Type B pancreatic cell (in vitro differentiated cells): Measurements from ENCODE around the gene RFX1. TPM values are rescaled to one million over a fixed set of nuclear protein-coding genes. Genes with fewer than 3 reads are reported as not detected.

Source experiments
- DNase-seq: peaks from one replicate; pipeline ENCODE4 v3.0.0; 2021; ENCODE audit warnings: mixed read lengths; ENCODE audit not compliant: unreplicated experiment; ENCODE audit errors: extremely low spot score
- H3K27ac Mint-ChIP-seq: 2 replicates; pipeline ENCODE4 v1.8.0; 2021; ENCODE audit warnings: mild to moderate bottlenecking, mixed read lengths
- H3K27me3 Mint-ChIP-seq: 2 replicates; pipeline ENCODE4 v1.8.0; 2021; ENCODE audit warnings: mixed read lengths
- H3K36me3 Mint-ChIP-seq: 2 replicates; pipeline ENCODE4 v1.8.0; 2021; ENCODE audit warnings: mixed read lengths
- H3K4me1 Mint-ChIP-seq: one replicate; pipeline ENCODE4 v1.8.0; 2021; ENCODE audit warnings: mixed read lengths; ENCODE audit not compliant: unreplicated experiment
- H3K4me3 Mint-ChIP-seq: 2 replicates; pipeline ENCODE4 v1.8.0; 2021; ENCODE audit warnings: mild to moderate bottlenecking, mixed read lengths
- H3K9me3 Mint-ChIP-seq: 2 replicates; pipeline ENCODE4 v1.8.0; 2021; ENCODE audit warnings: mixed read lengths
- total RNA-seq: library from RNA; stranded (reverse); gene quantifications from 2 replicates; pipeline ENCODE4 v1.2.1, GENCODE V29; 2021; ENCODE audit warnings: low replicate concordance
- TF ChIP-seq, protein P1 (sequence below): fragments of 200-600 bp; sonication (generic); conservative IDR thresholded peaks from 2 replicates; pipeline ENCODE4 v1.5.0; 2021; ENCODE audit warnings: antibody characterized with exemption, mild to moderate bottlenecking

RFX1 gene
- total RNA-seq, 1 donor from 2014 or later = 19.3 TPM

DNA sequence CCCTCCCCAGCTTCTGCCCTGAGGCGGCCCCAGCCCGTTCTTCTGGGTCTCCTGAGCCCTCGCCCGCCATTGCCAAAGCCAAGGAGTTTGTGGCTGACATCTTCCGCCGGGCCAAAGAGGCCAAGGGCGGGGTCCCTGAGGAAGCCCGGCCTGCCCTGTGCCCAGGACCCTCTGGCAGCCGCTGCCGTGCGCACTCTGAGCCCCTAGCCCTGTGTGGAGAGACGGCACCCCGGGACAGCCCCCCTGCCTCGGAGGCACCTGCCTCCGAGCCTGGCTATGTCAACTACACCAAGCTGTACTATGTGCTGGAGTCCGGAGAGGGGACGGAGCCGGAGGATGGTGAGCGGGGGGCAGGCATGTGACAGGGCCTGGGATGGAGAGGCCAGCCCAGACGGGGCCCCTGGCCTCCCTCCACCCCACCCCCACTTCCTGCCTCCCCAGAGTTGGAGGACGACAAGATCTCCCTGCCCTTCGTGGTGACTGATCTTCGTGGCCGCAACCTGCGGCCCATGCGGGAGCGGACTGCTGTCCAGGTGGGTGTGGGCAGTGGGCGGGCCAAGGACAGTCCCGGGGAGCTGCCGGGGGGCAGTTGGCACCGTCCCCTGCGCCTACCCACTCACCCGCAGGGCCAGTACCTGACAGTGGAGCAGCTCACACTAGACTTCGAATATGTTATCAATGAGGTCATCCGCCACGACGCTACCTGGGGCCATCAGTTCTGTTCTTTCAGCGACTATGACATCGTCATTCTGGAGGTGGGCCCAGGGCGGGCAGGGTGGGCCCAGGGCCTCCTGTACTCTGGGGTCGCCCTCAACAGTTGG, 46.8 kb downstream of the RFX1 start:
- Mint-ChIP-seq H3K36me3 (peaks cover 9% of the 10 kb centered on the region), H3K4me3 (no peak overlapping the region), H3K9me3 (no peaks in the 10 kb centered on the region), H3K27ac (no peak overlapping the region), H3K4me1 (no peaks in the 10 kb centered on the region), H3K27me3 (no peaks in the 10 kb centered on the region)
- DNase-seq = no peak
- TF ChIP-seq, protein P1, sequence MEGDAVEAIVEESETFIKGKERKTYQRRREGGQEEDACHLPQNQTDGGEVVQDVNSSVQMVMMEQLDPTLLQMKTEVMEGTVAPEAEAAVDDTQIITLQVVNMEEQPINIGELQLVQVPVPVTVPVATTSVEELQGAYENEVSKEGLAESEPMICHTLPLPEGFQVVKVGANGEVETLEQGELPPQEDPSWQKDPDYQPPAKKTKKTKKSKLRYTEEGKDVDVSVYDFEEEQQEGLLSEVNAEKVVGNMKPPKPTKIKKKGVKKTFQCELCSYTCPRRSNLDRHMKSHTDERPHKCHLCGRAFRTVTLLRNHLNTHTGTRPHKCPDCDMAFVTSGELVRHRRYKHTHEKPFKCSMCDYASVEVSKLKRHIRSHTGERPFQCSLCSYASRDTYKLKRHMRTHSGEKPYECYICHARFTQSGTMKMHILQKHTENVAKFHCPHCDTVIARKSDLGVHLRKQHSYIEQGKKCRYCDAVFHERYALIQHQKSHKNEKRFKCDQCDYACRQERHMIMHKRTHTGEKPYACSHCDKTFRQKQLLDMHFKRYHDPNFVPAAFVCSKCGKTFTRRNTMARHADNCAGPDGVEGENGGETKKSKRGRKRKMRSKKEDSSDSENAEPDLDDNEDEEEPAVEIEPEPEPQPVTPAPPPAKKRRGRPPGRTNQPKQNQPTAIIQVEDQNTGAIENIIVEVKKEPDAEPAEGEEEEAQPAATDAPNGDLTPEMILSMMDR = no peak

DNA sequence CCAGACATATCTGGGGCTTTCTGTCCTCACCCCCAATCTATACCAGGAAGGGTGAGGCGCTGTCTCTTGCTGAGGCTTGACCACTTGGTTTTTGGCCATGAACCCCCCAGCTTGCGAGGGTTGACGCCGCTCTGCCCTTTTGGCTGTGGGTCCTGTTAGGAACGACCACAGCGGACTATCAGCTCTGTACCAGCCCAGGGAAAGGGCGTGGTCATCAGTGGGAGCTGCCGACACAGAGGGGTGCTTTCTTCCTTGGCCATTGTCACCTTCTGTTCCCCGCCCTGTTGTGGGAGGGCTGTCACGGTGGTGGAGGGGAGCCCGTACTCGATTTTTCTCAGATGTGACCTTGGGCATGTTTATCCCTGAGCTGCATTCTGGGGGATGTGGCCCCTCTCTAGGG, 48.1 kb downstream of the RFX1 start:
- peaks cover 9% of the 10 kb centered on the region for H3K36me3 Mint-ChIP-seq
- no peaks in the 10 kb centered on the region for H3K9me3 Mint-ChIP-seq
- no peak for DNase-seq
- no peak overlapping the region for H3K4me3 Mint-ChIP-seq
- no peak overlapping the region for H3K27ac Mint-ChIP-seq
- TF ChIP-seq, protein P1 = no peak
- no peaks in the 10 kb centered on the region for H3K27me3 Mint-ChIP-seq
- H3K4me1 Mint-ChIP-seq = peaks cover 7% of the 10 kb centered on the region

DNA sequence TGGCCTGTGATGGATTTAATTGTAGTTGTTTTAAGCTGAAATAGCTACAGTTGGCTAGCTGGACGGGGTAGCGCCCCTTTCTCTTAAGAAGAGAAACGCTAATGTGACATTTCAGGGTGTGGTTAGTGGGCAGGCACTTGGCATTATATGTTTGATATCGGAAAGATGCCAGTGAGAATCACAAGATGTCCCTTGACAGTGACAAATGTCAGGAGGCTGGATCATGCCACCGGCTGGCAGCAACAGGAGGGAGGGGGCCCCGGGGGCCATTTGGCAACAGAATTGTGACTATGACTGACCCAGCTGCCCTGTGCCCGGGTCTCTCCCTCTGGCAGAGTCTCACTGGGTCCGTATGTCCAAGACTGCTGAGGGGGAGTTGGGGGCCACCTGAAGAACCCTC, 49.1 kb downstream of the RFX1 start:
- Mint-ChIP-seq H3K4me1 (peaks cover 7% of the 10 kb centered on the region), H3K4me3 (no peak overlapping the region), H3K9me3 (no peaks in the 10 kb centered on the region), H3K27me3 (no peaks in the 10 kb centered on the region), H3K27ac (no peak overlapping the region), H3K36me3 (peaks cover 9% of the 10 kb centered on the region)
- DNase-seq = no peak
- TF ChIP-seq, protein P1 = no peak

DNA sequence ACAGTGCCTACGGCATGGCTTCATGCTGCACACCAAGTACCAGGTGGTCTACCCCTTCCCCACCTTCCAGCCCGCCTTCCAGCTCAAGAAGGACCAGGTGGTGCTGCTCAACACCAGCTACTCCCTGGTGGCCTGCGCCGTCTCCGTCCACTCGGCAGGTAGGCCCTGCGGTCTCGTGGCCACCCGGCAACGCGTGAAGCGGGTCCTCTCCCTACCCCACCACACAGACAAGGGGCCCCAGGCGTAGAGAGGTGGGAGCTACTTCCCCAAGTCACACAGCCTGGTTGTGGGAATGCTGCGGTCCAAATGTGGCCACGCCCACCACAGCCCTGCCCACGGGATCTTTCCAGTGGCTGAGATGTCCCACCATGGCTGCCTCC, 49.8 kb downstream of the RFX1 start:
- Mint-ChIP-seq H3K27ac (no peak overlapping the region), H3K36me3 (peaks cover 5% of the 10 kb centered on the region), H3K4me1 (peaks cover 7% of the 10 kb centered on the region), H3K4me3 (no peak overlapping the region), H3K27me3 (no peaks in the 10 kb centered on the region), H3K9me3 (no peaks in the 10 kb centered on the region)
- no peak for DNase-seq
- TF ChIP-seq, protein P1 = no peak

DNA sequence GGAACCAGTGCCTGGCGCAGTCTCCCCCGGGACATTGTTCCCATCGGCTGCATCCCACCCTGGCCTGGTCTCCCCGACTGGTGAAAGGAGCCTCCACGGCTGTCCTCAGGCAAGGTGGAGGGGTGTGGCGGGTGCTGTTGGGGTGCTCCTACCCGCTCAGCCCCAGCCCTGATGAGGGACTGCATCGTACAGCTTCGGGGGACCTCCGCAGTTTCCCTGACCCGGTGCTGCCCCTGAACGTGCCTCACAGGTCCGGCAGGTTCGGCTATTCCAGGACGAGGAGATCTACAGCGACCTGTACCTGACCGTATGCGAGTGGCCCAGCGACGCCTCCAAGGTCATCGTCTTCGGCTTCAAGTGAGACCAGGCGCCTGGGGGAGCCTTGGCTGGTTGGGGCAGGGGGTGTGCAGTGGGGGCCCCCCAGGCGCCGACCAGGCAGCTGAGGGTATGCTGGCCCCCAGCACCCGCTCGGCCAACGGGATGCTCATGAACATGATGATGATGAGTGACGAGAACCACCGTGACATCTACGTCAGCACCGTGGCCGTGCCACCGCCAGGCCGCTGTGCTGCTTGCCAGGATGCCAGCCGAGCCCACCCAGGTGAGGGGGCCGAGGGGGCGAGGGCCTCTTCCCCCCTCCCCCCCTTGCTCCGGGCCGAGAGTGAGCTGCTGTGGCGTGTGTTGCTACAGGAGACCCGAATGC, 50.3 kb downstream of the RFX1 start:
- Mint-ChIP-seq H3K27ac (no peak overlapping the region), H3K4me1 (peaks cover 7% of the 10 kb centered on the region), H3K36me3 (peaks cover 4% of the 10 kb centered on the region), H3K27me3 (no peaks in the 10 kb centered on the region), H3K4me3 (no peak overlapping the region), H3K9me3 (no peaks in the 10 kb centered on the region)
- no peak for DNase-seq
- TF ChIP-seq, protein P1 = no peak
